ENCODE measurements around the gene LSAMP. TPM values are rescaled to one million over a fixed set of nuclear protein-coding genes. Genes with fewer than 3 reads are reported as not detected.

Gene LSAMP
- total RNA-seq, 1 donor from 2014 or later: 10.2 TPM

GRCh38 chr3:116449546-116450350 is 4.5 kb upstream of the LSAMP start:
- H3K27me3 ChIP-seq (ENCODE audit: control insufficient read depth, insufficient read depth, low read length): no peaks in the 10 kb centered on the region
- TF ChIP-seq CTCF (IDR thresholded peaks at IDR 0.05; ENCODE audit: insufficient read depth, low read length, poor library complexity, severe bottlenecking): no peak
- H3K36me3 ChIP-seq (ENCODE audit: control insufficient read depth, insufficient read depth, low read length): no peaks in the 10 kb centered on the region
- H3K4me3 ChIP-seq (ENCODE audit: low read depth, low read length): no peak overlapping the region
- no peak for DNase-seq (ENCODE audit: low read depth)

- no peak for DNase-seq (ENCODE audit: low read depth)
- Histone ChIP-seq H3K27me3 (ENCODE audit: control insufficient read depth, insufficient read depth, low read length) (no peaks in the 10 kb centered on the region), H3K4me3 (ENCODE audit: low read depth, low read length) (no peak overlapping the region), H3K36me3 (ENCODE audit: control insufficient read depth, insufficient read depth, low read length) (no peaks in the 10 kb centered on the region)
- TF ChIP-seq CTCF (IDR thresholded peaks at IDR 0.05; ENCODE audit: insufficient read depth, low read length, poor library complexity, severe bottlenecking): no peak
Observed at GRCh38 chr3:116445990-116446389, 703 bp upstream of the LSAMP start.

GRCh38 chr3:116444819-116445310 is 422 bp downstream of the LSAMP start:
- H3K4me3 ChIP-seq (ENCODE audit: low read depth, low read length): peak overlapping the region; percentile 60
- H3K36me3 ChIP-seq (ENCODE audit: control insufficient read depth, insufficient read depth, low read length): no peaks in the 10 kb centered on the region
- TF ChIP-seq CTCF (IDR thresholded peaks at IDR 0.05; ENCODE audit: insufficient read depth, low read length, poor library complexity, severe bottlenecking): no peak
- DNase-seq (ENCODE audit: low read depth): no peak
- no peaks in the 10 kb centered on the region for H3K27me3 ChIP-seq (ENCODE audit: control insufficient read depth, insufficient read depth, low read length)

- no peaks in the 10 kb centered on the region for H3K27me3 ChIP-seq (ENCODE audit: control insufficient read depth, insufficient read depth, low read length)
- no peaks in the 10 kb centered on the region for H3K36me3 ChIP-seq (ENCODE audit: control insufficient read depth, insufficient read depth, low read length)
- peak overlapping the region; percentile 60 for H3K4me3 ChIP-seq (ENCODE audit: low read depth, low read length)
- no peak for DNase-seq (ENCODE audit: low read depth)
- TF ChIP-seq CTCF (IDR thresholded peaks at IDR 0.05; ENCODE audit: insufficient read depth, low read length, poor library complexity, severe bottlenecking): no peak
Observed at GRCh38 chr3:116444115-116444747, 1.1 kb downstream of the LSAMP start.

GRCh38 chr3:116443191-116443661 is 2.1 kb downstream of the LSAMP start:
- no peaks in the 10 kb centered on the region for H3K27me3 ChIP-seq (ENCODE audit: control insufficient read depth, insufficient read depth, low read length)
- DNase-seq (ENCODE audit: low read depth): no peak
- H3K4me3 ChIP-seq (ENCODE audit: low read depth, low read length): peak overlapping the region; percentile 60
- no peak for TF ChIP-seq CTCF (IDR thresholded peaks at IDR 0.05; ENCODE audit: insufficient read depth, low read length, poor library complexity, severe bottlenecking)
- no peaks in the 10 kb centered on the region for H3K36me3 ChIP-seq (ENCODE audit: control insufficient read depth, insufficient read depth, low read length)

Measured in kidney epithelial cell (primary cell).